CD4-positive, alpha-beta memory T cell (primary cell): ENCODE data around the gene HHIP. TPM values are rescaled to one million over a fixed set of nuclear protein-coding genes. Genes with fewer than 3 reads are reported as not detected.
A peak's percentile ranks its signal among the peaks of the same experiment; 100 is the strongest.

Source experiments
- CTCF ChIA-PET: fragments of 350-600 bp; sonication (Branson Sonifier 250); formaldehyde crosslinking; loops from one replicate; lab custom pipeline; 2021; ENCODE audit warnings: inconsistent platforms; ENCODE audit not compliant: partially characterized antibody; lab: Charles Lee
- POLR2A ChIA-PET: fragments of 350-600 bp; sonication (Branson Sonifier 250); formaldehyde crosslinking; loops from one replicate; lab custom pipeline; 2021; ENCODE audit not compliant: partially characterized antibody; lab: Charles Lee
- DNase-seq, 5 donors: peaks; one replicate each; pipeline versions ENCODE4 v3.0.0 to v3.0.0-alpha.2; 2020 to 2022; ENCODE audit warnings: mixed read lengths in 1 of 5
- H3K27ac ChIP-seq: one replicate; pipeline ENCODE4 v1.7.0; 2013; ENCODE audit warnings: low read depth, low read length
- H3K27me3 ChIP-seq: 2 replicates; pipeline ENCODE4 v1.7.0; 2013; ENCODE audit warnings: mild to moderate bottlenecking, low read length, moderate library complexity; ENCODE audit not compliant: insufficient read depth
- H3K36me3 ChIP-seq: 2 replicates; pipeline ENCODE4 v1.7.0; 2013; ENCODE audit warnings: mild to moderate bottlenecking, low read length, moderate library complexity; ENCODE audit not compliant: insufficient read depth
- H3K4me1 ChIP-seq: 2 replicates; pipeline ENCODE4 v1.7.0; 2013; ENCODE audit warnings: mild to moderate bottlenecking, low read length, moderate library complexity; ENCODE audit not compliant: insufficient read depth
- H3K4me3 ChIP-seq, 2 donors: one replicate each; pipeline ENCODE4 v1.7.0; 2013; ENCODE audit warnings: low read length in 2 of 2, mild to moderate bottlenecking in 1 of 2
- H3K9me3 ChIP-seq, 2 donors: one replicate each; pipeline ENCODE4 v1.7.0; 2013; ENCODE audit warnings: low read length in 2 of 2, control low read depth in 1 of 2; ENCODE audit not compliant: control insufficient read depth in 1 of 2
- H3K27ac Mint-ChIP-seq, 7 donors: one replicate each; pipeline ENCODE4 v1.8.0; 2020 to 2021; ENCODE audit warnings: mixed read lengths in 7 of 7, mild to moderate bottlenecking in 6 of 7, inconsistent platforms in 3 of 7, moderate library complexity in 3 of 7
- H3K27me3 Mint-ChIP-seq, 2 donors: one replicate each; pipeline ENCODE4 v1.8.0; 2020 to 2021; ENCODE audit warnings: mixed read lengths in 2 of 2
- H3K36me3 Mint-ChIP-seq, 2 donors: one replicate each; pipeline ENCODE4 v1.8.0; 2020 to 2021; ENCODE audit warnings: mixed read lengths in 2 of 2, inconsistent platforms in 1 of 2, mild to moderate bottlenecking in 1 of 2
- H3K4me1 Mint-ChIP-seq, 4 donors: one replicate each; pipeline ENCODE4 v1.8.0; 2020 to 2021; ENCODE audit warnings: mixed read lengths in 4 of 4, mild to moderate bottlenecking in 1 of 4
- H3K4me3 Mint-ChIP-seq, 8 donors: one replicate each; pipeline ENCODE4 v1.8.0; 2020 to 2021; ENCODE audit warnings: mixed read lengths in 8 of 8, mild to moderate bottlenecking in 7 of 8, moderate library complexity in 6 of 8, inconsistent platforms in 3 of 8
- H3K9me3 Mint-ChIP-seq, 8 donors: one replicate each; pipeline ENCODE4 v1.8.0; 2020 to 2021; ENCODE audit warnings: mixed read lengths in 8 of 8, mild to moderate bottlenecking in 5 of 8, inconsistent platforms in 3 of 8, moderate library complexity in 1 of 8
- intact Hi-C: fragments of 100-400 bp; cut with micrococcal nuclease; formaldehyde crosslinking; loops from one replicate; pipeline ENCODE4 v1.15.1; 2023
- polyA plus RNA-seq, 2 donors: library from polyadenylated mRNA; unstranded; fragments of 300-500 nt; fragmentation: Illumina TruSeq; gene quantifications; one replicate each; pipeline ENCODE4 v1.2.3, GENCODE V29; 2021
- total RNA-seq, 2 experiments: library from RNA; stranded (reverse); gene quantifications; one replicate each; pipeline ENCODE4 v1.2.3, GENCODE V29; 2021

Gene HHIP
- total and polyA plus RNA-seq, 4 experiments from 2014 or later: not detected

- H3K36me3 ChIP-seq: no peaks in the 10 kb centered on the region
- H3K9me3 ChIP-seq: no peaks in the 10 kb centered on the region
- CTCF ChIA-PET: no interaction called here
- POLR2A ChIA-PET: no interaction called here
- H3K4me3 ChIP-seq: no peak overlapping the region
- Mint-ChIP-seq H3K4me1 (peaks cover 11 to 25% (median 16%) of the 10 kb centered on the region in 4 donors), H3K9me3 (peaks cover 0 to 5% (median 0%) of the 10 kb centered on the region in 8 donors), H3K4me3 (peak overlapping the region in 3 of 8 donors; percentile 13 to 80 (median 22)), H3K27me3 (peaks cover 32 to 35% of the 10 kb centered on the region in 2 donors), H3K36me3 (peaks cover 0 to 9% of the 10 kb centered on the region in 2 donors), H3K27ac (no peak overlapping the region)
- H3K27me3 ChIP-seq: peaks cover 3% of the 10 kb centered on the region
- no peak for DNase-seq
- peaks cover 7% of the 10 kb centered on the region for H3K4me1 ChIP-seq
- intact Hi-C loops: no loop called here
- no peak overlapping the region for H3K27ac ChIP-seq
Observed at GRCh38 chr4:144647590-144647989, 1.6 kb downstream of the HHIP start.

- Histone ChIP-seq H3K27ac (no peak overlapping the region), H3K4me1 (peaks cover 7% of the 10 kb centered on the region), H3K4me3 (no peak overlapping the region), H3K9me3 (no peaks in the 10 kb centered on the region), H3K36me3 (no peaks in the 10 kb centered on the region), H3K27me3 (peaks cover 3% of the 10 kb centered on the region)
- Mint-ChIP-seq H3K27me3 (peaks cover 32 to 35% of the 10 kb centered on the region in 2 donors), H3K9me3 (peaks cover 0 to 5% (median 0%) of the 10 kb centered on the region in 8 donors), H3K4me3 (no peak overlapping the region), H3K27ac (no peak overlapping the region), H3K36me3 (peaks cover 0 to 9% of the 10 kb centered on the region in 2 donors), H3K4me1 (peaks cover 11 to 25% (median 16%) of the 10 kb centered on the region in 4 donors)
- intact Hi-C loops: no loop called here
- ChIA-PET POLR2A (no interaction called here), CTCF (no interaction called here)
- no peak for DNase-seq
Observed at GRCh38 chr4:144648042-144648441, 2.1 kb downstream of the HHIP start.

GRCh38 chr4:144649646-144650045 is 3.7 kb downstream of the HHIP start:
- peaks cover 27 to 30% of the 10 kb centered on the region in 2 donors for H3K27me3 Mint-ChIP-seq
- CTCF ChIA-PET: no interaction called here
- peaks cover 3% of the 10 kb centered on the region for H3K27me3 ChIP-seq

GRCh38 chr4:144650311-144651005 is 4.5 kb downstream of the HHIP start:
- peaks cover 0 to 5% (median 1%) of the 10 kb centered on the region in 8 donors for H3K9me3 Mint-ChIP-seq

More at GRCh38 chr4:144649646-144650045, 3.7 kb downstream of the HHIP start:
- Mint-ChIP-seq H3K4me3 (no peak overlapping the region), H3K36me3 (peaks cover 0 to 9% of the 10 kb centered on the region in 2 donors), H3K27ac (no peak overlapping the region), H3K9me3 (peaks cover 0 to 5% (median 0%) of the 10 kb centered on the region in 8 donors), H3K4me1 (peaks cover 11 to 25% (median 16%) of the 10 kb centered on the region in 4 donors)
- H3K4me1 ChIP-seq: peaks cover 7% of the 10 kb centered on the region
- no peak overlapping the region for H3K27ac ChIP-seq
- intact Hi-C loops: no loop called here
- POLR2A ChIA-PET: no interaction called here
- no peaks in the 10 kb centered on the region for H3K9me3 ChIP-seq
- DNase-seq: no peak
- H3K4me3 ChIP-seq: no peak overlapping the region
- no peaks in the 10 kb centered on the region for H3K36me3 ChIP-seq

GRCh38 chr4:144653781-144654545 is 8.0 kb downstream of the HHIP start:
- no peak overlapping the region for H3K4me3 Mint-ChIP-seq

More at GRCh38 chr4:144650311-144651005, 4.5 kb downstream of the HHIP start:
- no peak for DNase-seq
- peaks cover 7% of the 10 kb centered on the region for H3K4me1 ChIP-seq
- H3K4me1 Mint-ChIP-seq: peaks cover 11 to 22% (median 16%) of the 10 kb centered on the region in 4 donors
- POLR2A ChIA-PET: no interaction called here
- no peak overlapping the region for H3K4me3 Mint-ChIP-seq
- H3K27me3 ChIP-seq: peaks cover 3% of the 10 kb centered on the region
- no peak overlapping the region for H3K27ac Mint-ChIP-seq
- CTCF ChIA-PET: no interaction called here
- peaks cover 0 to 9% of the 10 kb centered on the region in 2 donors for H3K36me3 Mint-ChIP-seq
- H3K4me3 ChIP-seq: no peak overlapping the region
- intact Hi-C loops: no loop called here
- no peaks in the 10 kb centered on the region for H3K36me3 ChIP-seq
- H3K9me3 ChIP-seq: no peaks in the 10 kb centered on the region
- H3K27ac ChIP-seq: no peak overlapping the region
- peaks cover 24 to 30% of the 10 kb centered on the region in 2 donors for H3K27me3 Mint-ChIP-seq

GRCh38 chr4:144655491-144655890 is 9.5 kb downstream of the HHIP start:
- DNase-seq: no peak
- no peak overlapping the region for H3K4me3 Mint-ChIP-seq
- Histone ChIP-seq H3K4me3 (no peak overlapping the region), H3K9me3 (no peaks in the 10 kb centered on the region), H3K27me3 (no peaks in the 10 kb centered on the region), H3K36me3 (no peaks in the 10 kb centered on the region), H3K27ac (no peak overlapping the region), H3K4me1 (no peaks in the 10 kb centered on the region)
- intact Hi-C loops: no loop called here
- no peaks in the 10 kb centered on the region for H3K36me3 Mint-ChIP-seq
- H3K4me1 Mint-ChIP-seq: no peaks in the 10 kb centered on the region
- H3K9me3 Mint-ChIP-seq: peaks cover 0 to 3% (median 0%) of the 10 kb centered on the region in 8 donors
- ChIA-PET CTCF (no interaction called here), POLR2A (no interaction called here)
- H3K27ac Mint-ChIP-seq: no peak overlapping the region
- peaks cover 0 to 2% of the 10 kb centered on the region in 2 donors for H3K27me3 Mint-ChIP-seq

More at GRCh38 chr4:144653781-144654545, 8.0 kb downstream of the HHIP start:
- DNase-seq: peak in 1 of 5 donors; percentile 25
- POLR2A ChIA-PET: no interaction called here
- Mint-ChIP-seq H3K36me3 (no peaks in the 10 kb centered on the region), H3K9me3 (peaks cover 0 to 3% (median 0%) of the 10 kb centered on the region in 8 donors), H3K27me3 (peaks cover 4 to 9% of the 10 kb centered on the region in 2 donors), H3K27ac (no peak overlapping the region), H3K4me1 (no peaks in the 10 kb centered on the region)
- Histone ChIP-seq H3K36me3 (no peaks in the 10 kb centered on the region), H3K27ac (no peak overlapping the region), H3K4me1 (no peaks in the 10 kb centered on the region), H3K27me3 (peaks cover 3% of the 10 kb centered on the region), H3K4me3 (no peak overlapping the region), H3K9me3 (no peaks in the 10 kb centered on the region)
- CTCF ChIA-PET: interaction anchor here (1.5 kb wide), 1 partner anchor 17 kb away, joined by 3 read pairs; no protein-coding TSS in a partner anchor
- intact Hi-C loops: no loop called here

GRCh38 chr4:144656850-144657249 is 10.9 kb downstream of the HHIP start:
- Mint-ChIP-seq H3K36me3 (no peaks in the 10 kb centered on the region), H3K4me3 (no peak overlapping the region), H3K4me1 (no peaks in the 10 kb centered on the region), H3K27me3 (peaks cover 0 to 2% of the 10 kb centered on the region in 2 donors), H3K9me3 (peaks cover 0 to 3% (median 0%) of the 10 kb centered on the region in 8 donors), H3K27ac (no peak overlapping the region)
- H3K27ac ChIP-seq: no peak overlapping the region
- ChIA-PET CTCF (no interaction called here), POLR2A (no interaction called here)
- DNase-seq: no peak
- intact Hi-C loops: no loop called here
- no peaks in the 10 kb centered on the region for H3K36me3 ChIP-seq
- no peak overlapping the region for H3K4me3 ChIP-seq
- no peaks in the 10 kb centered on the region for H3K27me3 ChIP-seq
- H3K4me1 ChIP-seq: no peaks in the 10 kb centered on the region
- no peaks in the 10 kb centered on the region for H3K9me3 ChIP-seq
